HG03432 (cell line): ENCODE data around the gene CADM2.
"Not testable (repeated sequence)": the region's sequence is repeated elsewhere in the genome, so short reads cannot be mapped to it uniquely, and the experiment has no call there.

Experiments
- ATAC-seq: cut with Tn5 transposase; IDR thresholded peaks from one replicate; pipeline ENCODE4 v1.9.1; 2021; ENCODE audit warnings: mild to moderate bottlenecking, moderate library complexity; ENCODE audit not compliant: unreplicated experiment

The CADM2 gene

DNA sequence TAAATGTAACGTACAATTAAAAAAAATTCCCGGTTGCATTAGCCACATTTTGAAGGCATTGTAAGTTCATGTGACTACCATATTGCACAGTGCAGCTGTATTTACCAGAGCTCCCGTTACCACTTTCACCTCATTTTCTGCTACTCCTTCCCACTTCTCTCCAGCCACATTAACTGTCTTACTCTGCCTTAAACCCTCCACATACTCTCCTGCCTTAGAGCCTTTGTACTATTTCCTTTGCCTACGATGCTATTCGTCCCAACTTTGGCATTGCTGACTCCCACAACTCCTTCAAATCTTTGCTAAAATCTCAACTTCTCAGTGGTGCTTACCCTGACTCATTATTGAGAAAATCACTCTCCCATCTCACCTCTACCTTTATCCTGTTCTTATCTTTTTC is 115.2 kb downstream of the CADM2 start:
- ATAC-seq: no peak

- ATAC-seq: no peak
These were observed 116.9 kb downstream of the CADM2 start for GRCh38 chr3:85075663-85076062.

- ATAC-seq: no peak
These were observed 118.2 kb downstream of the CADM2 start for GRCh38 chr3:85077018-85077417.

GRCh38 chr3:85081191-85081906 is 122.6 kb downstream of the CADM2 start:
- ATAC-seq: no peak

GRCh38 chr3:85090495-85090894 is 131.7 kb downstream of the CADM2 start:
- ATAC-seq: no peak

GRCh38 chr3:85100316-85100715 is 141.5 kb downstream of the CADM2 start:
- no peak for ATAC-seq

DNA sequence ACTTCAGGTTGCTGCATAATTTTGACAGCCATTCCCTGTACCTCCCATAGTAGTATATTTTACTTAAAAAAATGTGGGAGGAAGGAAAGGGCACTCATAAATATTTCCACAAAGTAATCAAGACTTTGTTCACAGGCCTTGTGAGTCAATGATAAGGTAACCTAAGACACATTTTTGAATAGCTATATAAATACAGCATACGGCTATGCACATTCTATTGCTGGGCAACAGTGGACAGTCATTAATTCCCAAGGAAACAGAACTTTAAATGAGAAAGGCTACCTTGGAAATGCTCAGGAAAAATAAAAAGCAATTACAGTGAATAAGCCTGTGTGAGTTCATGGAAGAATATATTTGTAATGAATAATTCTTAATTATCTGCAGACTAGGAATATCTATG is 144.0 kb downstream of the CADM2 start:
- no peak for ATAC-seq

DNA sequence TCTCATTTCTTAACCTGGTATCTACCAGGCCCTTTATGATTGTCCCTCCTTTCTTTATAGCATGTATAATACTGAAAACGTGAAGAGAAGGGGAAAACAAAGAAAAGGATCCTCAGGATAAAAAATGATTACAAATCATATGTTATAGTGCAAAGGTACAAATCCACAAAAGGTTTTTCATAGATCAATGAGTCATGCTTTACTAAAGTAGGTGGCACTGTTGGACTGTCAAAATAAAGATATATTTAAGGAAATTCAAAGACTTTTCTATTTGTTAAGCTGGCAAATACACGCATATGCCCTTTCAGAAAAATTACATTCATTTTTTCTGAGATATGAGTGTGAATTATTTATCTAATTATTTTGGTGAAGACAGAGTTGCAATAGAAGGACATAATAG is 151.6 kb downstream of the CADM2 start:
- no peak for ATAC-seq

DNA sequence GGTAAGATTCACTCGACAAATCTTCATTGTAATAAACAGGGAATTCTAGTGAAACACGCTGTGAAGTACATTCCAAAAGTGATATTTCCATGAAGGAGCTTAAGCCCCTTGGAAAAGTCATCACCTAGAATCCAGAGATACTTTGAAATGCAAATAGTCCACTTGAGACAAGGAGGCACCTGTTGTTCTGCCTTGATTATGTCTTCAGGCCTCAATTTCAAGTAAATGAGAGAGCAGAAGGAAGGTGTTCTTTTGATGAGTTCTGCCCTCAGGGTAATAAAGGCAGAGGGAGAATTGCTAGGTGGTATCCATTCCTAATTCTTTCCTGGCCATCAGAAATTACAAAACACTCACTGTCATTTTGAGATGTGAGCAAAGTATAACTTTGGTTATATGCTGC is 162.1 kb downstream of the CADM2 start:
- ATAC-seq: no peak

DNA sequence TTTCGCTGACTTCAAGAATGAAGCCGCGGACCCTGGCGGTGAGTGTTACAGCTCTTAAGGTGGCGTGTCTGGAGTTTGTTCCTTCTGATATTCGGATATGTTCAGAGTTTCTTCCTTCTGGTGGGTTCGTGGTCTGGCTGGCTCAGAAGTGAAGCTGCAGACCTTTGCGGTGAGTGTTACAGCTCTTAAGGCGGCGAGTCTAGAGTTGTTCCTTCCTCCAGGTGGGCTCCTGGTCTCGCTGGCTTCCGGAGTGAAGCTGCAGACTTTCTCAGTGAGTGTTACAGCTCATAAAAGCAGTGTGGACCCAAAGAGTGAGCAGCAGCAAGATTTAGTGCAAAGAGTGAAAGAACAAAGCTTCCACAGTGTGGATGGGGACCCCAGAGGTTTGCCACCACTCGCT is 174.1 kb downstream of the CADM2 start:
- ATAC-seq: not testable (repeated sequence)

- ATAC-seq: not testable (repeated sequence)
These were observed 175.1 kb downstream of the CADM2 start for GRCh38 chr3:85133691-85134420.

DNA sequence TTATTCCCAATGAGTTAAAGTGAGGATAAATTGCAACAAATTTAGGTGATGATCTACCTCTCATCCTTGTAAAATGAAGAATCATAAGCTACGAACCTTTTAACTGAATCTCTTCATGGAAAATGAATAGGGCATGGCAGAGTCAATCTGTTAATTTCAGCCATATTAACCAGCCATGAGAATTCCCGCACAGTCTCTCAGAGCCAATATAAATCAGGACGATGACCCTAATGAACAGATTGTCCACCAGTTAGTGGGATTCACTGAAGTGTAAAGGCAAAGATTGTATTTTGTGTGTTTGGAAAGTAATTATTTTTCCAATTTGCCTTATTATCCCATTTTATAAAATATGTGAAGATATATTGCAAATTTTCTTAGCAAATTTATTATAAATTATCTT is 183.8 kb downstream of the CADM2 start:
- no peak for ATAC-seq

GRCh38 chr3:85148036-85148435 is 189.2 kb downstream of the CADM2 start:
- ATAC-seq: no peak

- ATAC-seq: no peak
These were observed 192.8 kb downstream of the CADM2 start for GRCh38 chr3:85151555-85151954.

DNA sequence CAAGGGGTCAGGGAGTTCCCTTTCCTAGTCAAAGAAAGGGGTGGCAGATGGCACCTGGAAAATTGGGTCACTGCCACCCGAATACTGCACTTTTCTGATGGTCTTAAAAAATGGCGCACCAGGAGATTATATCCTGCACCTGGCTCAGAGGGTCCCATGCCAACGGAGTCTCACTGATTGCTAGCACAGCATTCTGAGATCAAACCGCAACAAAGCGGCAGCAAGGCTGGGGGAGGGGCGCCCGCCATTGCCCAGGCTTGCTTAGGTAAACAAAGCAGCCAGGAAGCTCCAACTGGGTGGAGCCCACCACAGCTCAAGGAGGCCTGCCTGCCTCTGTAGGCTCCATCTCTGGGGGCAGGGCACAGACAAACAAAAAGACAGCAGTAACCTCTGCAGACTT is 194.5 kb downstream of the CADM2 start:
- ATAC-seq: not testable (repeated sequence)

DNA sequence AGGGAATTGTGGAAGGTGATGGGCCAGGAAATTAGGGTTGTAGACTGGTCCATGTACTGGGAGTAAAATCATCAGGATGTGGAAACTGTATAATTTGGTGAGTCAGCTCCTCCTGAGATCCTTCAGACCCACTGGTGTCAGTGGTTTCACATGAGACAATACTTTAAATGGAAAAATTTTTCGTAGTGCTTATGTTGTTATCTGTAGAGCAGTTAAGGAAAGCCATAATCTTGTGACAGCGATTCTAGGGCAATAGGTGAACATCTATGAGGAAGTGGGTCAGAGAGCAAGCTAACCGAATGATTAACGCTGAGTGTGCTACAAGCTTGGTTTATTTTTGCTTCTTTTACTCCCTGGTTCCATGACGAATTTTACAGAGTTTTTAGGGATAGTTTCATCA is 200.6 kb downstream of the CADM2 start:
- no peak for ATAC-seq

GRCh38 chr3:85161544-85161943 is 202.8 kb downstream of the CADM2 start:
- ATAC-seq: no peak

DNA sequence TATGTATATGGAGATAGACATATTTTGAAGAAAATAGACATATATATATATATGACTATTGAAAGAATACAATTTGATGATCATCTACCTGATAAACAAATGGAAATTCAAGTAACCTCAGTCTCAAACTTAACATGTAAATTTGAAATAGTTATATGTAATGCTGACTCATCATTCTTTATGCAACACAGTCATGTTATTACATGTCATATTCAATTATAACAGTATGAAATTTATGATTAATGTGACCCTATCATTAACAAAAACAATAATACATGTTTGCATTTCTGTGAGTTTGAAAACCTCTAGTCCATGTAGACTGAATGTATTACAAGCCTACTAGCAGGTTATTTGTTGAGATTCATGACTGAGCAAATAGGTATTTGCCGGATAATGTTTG is 204.1 kb downstream of the CADM2 start:
- ATAC-seq: no peak

- ATAC-seq: no peak
These were observed 205.6 kb downstream of the CADM2 start for GRCh38 chr3:85164436-85164835.

DNA sequence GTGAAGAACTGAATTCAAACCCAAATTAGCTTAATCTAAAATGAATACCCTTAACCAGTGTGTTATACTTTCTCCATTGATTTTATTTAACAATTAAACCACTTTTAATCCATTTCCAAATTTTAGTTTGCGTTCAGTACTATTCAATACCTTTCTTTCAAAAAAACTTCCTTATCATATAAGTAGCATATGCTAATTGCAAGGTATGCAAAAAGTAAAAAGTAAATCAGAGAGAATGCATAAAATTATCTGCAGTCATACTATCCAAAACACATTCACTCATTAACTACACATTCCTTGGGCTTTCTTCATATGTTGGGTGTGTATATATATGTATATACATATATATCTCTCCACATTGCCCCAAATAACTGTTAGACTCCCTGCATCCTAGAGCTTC is 208.8 kb downstream of the CADM2 start:
- no peak for ATAC-seq

DNA sequence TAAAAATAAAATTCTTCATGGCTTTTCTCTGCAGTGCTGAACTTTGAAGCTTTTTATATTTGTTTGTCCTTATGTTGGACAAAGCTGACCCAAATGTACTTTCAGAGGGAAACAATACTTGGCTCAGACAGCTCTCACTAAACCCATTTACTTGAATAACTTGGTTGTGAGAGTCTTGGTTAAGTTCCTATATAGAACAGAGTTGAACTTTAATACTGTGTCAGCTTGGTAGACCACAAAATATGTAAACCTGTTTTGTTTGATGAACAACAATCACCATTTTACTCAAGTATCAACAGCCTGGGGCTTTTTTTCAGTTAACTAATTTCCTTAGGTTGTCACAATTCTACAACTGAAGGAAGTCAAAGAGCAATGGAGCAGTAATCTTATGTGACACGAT is 211.9 kb downstream of the CADM2 start:
- no peak for ATAC-seq

DNA sequence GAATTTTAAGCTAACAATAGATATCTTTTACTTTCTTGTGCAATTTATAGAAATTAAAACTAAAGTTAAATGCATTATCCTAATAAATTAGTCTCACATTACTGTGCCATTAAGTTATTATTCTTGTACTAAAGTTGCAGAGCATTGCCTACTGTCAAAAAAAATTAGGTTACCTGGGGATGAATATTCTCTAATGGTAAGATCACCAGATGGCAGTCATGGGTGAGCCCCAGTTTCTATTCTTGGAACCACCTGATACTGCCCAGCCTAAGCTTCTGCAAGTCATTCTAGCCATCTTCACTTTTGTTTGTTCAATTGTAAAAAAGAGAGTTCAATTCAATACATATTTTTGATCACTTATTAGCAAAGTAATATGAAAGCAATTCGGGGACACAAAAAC is 213.2 kb downstream of the CADM2 start:
- ATAC-seq: no peak

DNA sequence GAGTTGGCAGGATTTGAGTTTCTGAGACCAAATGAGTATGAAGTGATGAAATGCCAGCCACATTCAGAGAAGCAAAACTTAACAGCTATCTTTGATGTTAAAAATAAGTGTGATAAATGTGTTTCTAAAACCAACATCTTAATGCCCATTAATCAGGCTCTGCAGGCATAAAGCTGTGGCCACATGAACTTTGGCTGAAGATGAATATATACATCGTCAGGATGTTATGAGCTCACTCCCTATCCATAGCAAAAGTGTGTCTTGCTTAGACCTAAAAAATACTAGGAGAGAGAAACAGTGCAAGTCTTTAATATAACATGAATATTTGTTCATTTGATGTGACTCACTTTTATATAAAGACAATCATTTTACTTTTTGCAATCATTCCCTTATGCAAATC is 218.0 kb downstream of the CADM2 start:
- no peak for ATAC-seq
